Measurements from ENCODE around the gene CDC20B. TPM values are rescaled to one million over a fixed set of nuclear protein-coding genes. Genes with fewer than 3 reads are reported as not detected.

The CDC20B gene
- total and polyA plus RNA-seq, 2 of the 8 experiments (the other 6 are each of a cell fraction or from before 2014, with no cell fraction given) = 0.06 TPM; not detected in 1

GRCh38 chr5:55143624-55144023 lies 29.4 kb downstream of the CDC20B start (continued):
- TF ChIP-seq CHD7 (IDR thresholded peaks at IDR 0.05; ENCODE audit: insufficient replicate concordance, low read length) (no peak), PHF8 (conservative IDR thresholded peaks at IDR 0.05; ENCODE audit: low read depth, low read length) (no peak), POLR2A (IDR thresholded peaks at IDR 0.05; ENCODE audit: control extremely low read depth in 1 of 2, low read depth in 2 of 2, low read length in 2 of 2) (no peak), BACH1 (IDR thresholded peaks at IDR 0.05; ENCODE audit: low read length) (no peak), CBX5 (IDR thresholded peaks at IDR 0.05; ENCODE audit: low read depth, low read length) (no peak), CHD2 (IDR thresholded peaks at IDR 0.05; ENCODE audit: low read length) (no peak)

Measured in H1 (cell line).